Measurements from ENCODE around the gene GALC.

DNA sequence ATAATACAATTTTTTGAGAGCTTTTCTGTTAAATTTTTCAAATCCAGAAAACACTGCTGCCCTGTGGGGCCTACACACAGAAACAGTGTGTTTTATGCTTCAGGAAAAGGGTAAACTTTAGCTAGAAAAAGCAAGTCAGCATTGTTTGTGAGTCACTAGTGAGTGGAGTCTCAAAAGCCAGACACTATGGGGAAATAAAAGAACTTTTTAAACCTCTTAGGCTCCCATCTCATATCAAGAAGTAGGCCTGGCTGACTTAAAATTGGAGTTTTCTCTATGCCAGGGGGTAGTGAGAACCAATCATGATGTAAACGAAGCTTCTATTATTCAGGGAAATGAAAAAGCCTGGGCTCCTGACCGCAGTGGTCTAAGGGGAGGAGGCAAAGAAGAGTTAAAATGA is 24.6 kb upstream of the GALC start:
- TF ChIP-seq RAD21 (IDR thresholded peaks at IDR 0.05; ENCODE audit: low read depth) (no peak), CEBPB (IDR thresholded peaks at IDR 0.05) (no peak), TAF1 (IDR thresholded peaks at IDR 0.05; ENCODE audit: low read depth) (no peak), EGR1 (IDR thresholded peaks at IDR 0.05) (no peak)

All from Ishikawa (cell line).